Testis (tissue), 2 donors: ENCODE data around the gene PIP5KL1.

Source experiments
- CTCF ChIP-seq, 3 experiments: fragments of 450-650 bp in 2 of 3; fragments of 200-600 bp in 1 of 3; sonication (generic) in 1 of 3; IDR thresholded peaks; one replicate each; pipeline ENCODE4 v1.5.1; 2016 to 2019; ENCODE audit warnings: antibody characterized with exemption in 3 of 3, mild to moderate bottlenecking in 2 of 3, moderate library complexity in 1 of 3
- POLR2A ChIP-seq: fragments of 450-650 bp; IDR thresholded peaks from one replicate; pipeline ENCODE4 v1.6.1; 2017; ENCODE audit warnings: antibody characterized with exemption, mild to moderate bottlenecking, moderate library complexity

- TF ChIP-seq POLR2A, result no peak
- TF ChIP-seq CTCF (IDR thresholded peaks at IDR 0.05), result no peak
Observed at GRCh38 chr9:127937056-127937387, 6.4 kb upstream of the PIP5KL1 start.
